Lower leg skin (tissue), 3 donors: Measurements from ENCODE around the gene SORBS2.

Experiments
- POLR2A ChIP-seq, 2 donors: fragments of 450-650 bp; IDR thresholded peaks; one replicate each; pipeline ENCODE4 v1.6.1; 2016 to 2017; ENCODE audit warnings: antibody characterized with exemption in 2 of 2, mild to moderate bottlenecking in 1 of 2, moderate library complexity in 1 of 2
- TF ChIP-seq, protein P1 (sequence below), 3 donors: fragments of 450-650 bp; IDR thresholded peaks; one replicate each; pipeline ENCODE4 v1.5.1; 2016; ENCODE audit warnings: antibody characterized with exemption in 3 of 3, mild to moderate bottlenecking in 3 of 3, moderate library complexity in 2 of 3

GRCh38 chr4:185591679-185592141 lies 220.3 kb downstream of the SORBS2 start:
- TF ChIP-seq, protein P1, sequence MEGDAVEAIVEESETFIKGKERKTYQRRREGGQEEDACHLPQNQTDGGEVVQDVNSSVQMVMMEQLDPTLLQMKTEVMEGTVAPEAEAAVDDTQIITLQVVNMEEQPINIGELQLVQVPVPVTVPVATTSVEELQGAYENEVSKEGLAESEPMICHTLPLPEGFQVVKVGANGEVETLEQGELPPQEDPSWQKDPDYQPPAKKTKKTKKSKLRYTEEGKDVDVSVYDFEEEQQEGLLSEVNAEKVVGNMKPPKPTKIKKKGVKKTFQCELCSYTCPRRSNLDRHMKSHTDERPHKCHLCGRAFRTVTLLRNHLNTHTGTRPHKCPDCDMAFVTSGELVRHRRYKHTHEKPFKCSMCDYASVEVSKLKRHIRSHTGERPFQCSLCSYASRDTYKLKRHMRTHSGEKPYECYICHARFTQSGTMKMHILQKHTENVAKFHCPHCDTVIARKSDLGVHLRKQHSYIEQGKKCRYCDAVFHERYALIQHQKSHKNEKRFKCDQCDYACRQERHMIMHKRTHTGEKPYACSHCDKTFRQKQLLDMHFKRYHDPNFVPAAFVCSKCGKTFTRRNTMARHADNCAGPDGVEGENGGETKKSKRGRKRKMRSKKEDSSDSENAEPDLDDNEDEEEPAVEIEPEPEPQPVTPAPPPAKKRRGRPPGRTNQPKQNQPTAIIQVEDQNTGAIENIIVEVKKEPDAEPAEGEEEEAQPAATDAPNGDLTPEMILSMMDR (IDR thresholded peaks at IDR 0.05): no peak
- TF ChIP-seq POLR2A (IDR thresholded peaks at IDR 0.05): no peak
